Measurements from ENCODE around the gene PRKAG2.
"Not testable (repeated sequence)": the region's sequence is repeated elsewhere in the genome, so short reads cannot be mapped to it uniquely, and the experiment has no call there.

The PRKAG2 gene

GRCh38 chr7:151782598-151783448 lies 94.1 kb downstream of the PRKAG2 start:
- TF ChIP-seq CTCF (IDR thresholded peaks at IDR 0.05; ENCODE audit: control extremely low read depth, extremely low read depth, low read depth, missing control alignments): peak; percentile 79
- peak; percentile 87 for DNase-seq (ENCODE audit: extremely low spot score)
- ChIA-PET CTCF (interaction anchor here (0.6 to 6.4 kb wide), 28 partner anchors 7 to 1040 kb away, joined by 3 to 74 read pairs (median 4); no protein-coding TSS in a partner anchor), POLR2A (no interaction called here)

- CTCF ChIA-PET: interaction anchor here (0.6 to 6.4 kb wide), 23 partner anchors 9 to 1040 kb away, joined by 3 to 74 read pairs (median 4); no protein-coding TSS in a partner anchor
- POLR2A ChIA-PET: not testable (repeated sequence)
These were observed 94.7 kb downstream of the PRKAG2 start for GRCh38 chr7:151782256-151782597.

GRCh38 chr7:151781161-151781845 lies 95.6 kb downstream of the PRKAG2 start:
- ChIA-PET CTCF (interaction anchor here (1.0 to 6.4 kb wide), 10 partner anchors 9 to 925 kb away, joined by 3 to 74 read pairs (median 9); no protein-coding TSS in a partner anchor), POLR2A (no interaction called here)
- no peak for DNase-seq (ENCODE audit: extremely low spot score)
- no peak for TF ChIP-seq CTCF (IDR thresholded peaks at IDR 0.05; ENCODE audit: control extremely low read depth, extremely low read depth, low read depth, missing control alignments)

More at GRCh38 chr7:151782256-151782597, 94.7 kb downstream of the PRKAG2 start:
- DNase-seq (ENCODE audit: extremely low spot score): not testable (repeated sequence)

- no peak for DNase-seq (ENCODE audit: extremely low spot score)
- CTCF ChIA-PET: interaction anchor here (1.3 to 6.4 kb wide), 3 partner anchors 10 to 18 kb away, joined by 4 to 74 read pairs (median 6); no protein-coding TSS in a partner anchor
- POLR2A ChIA-PET: no interaction called here
- TF ChIP-seq CTCF (IDR thresholded peaks at IDR 0.05; ENCODE audit: control extremely low read depth, extremely low read depth, low read depth, missing control alignments): no peak
These were observed 96.3 kb downstream of the PRKAG2 start for GRCh38 chr7:151780631-151781030.

- no peak for DNase-seq (ENCODE audit: extremely low spot score)
- TF ChIP-seq CTCF (IDR thresholded peaks at IDR 0.05; ENCODE audit: control extremely low read depth, extremely low read depth, low read depth, missing control alignments): no peak
These were observed 97.2 kb downstream of the PRKAG2 start for GRCh38 chr7:151779678-151780077.

GRCh38 chr7:151779255-151779654 lies 97.7 kb downstream of the PRKAG2 start:
- ChIA-PET POLR2A (no interaction called here), CTCF (interaction anchor here (0.9 to 1.5 kb wide), 2 partner anchors 19 to 35 kb away, joined by 3 to 5 read pairs; no protein-coding TSS in a partner anchor)
- DNase-seq (ENCODE audit: extremely low spot score): no peak
- TF ChIP-seq CTCF (IDR thresholded peaks at IDR 0.05; ENCODE audit: control extremely low read depth, extremely low read depth, low read depth, missing control alignments): no peak

More at GRCh38 chr7:151779678-151780077, 97.2 kb downstream of the PRKAG2 start:
- POLR2A ChIA-PET: no interaction called here
- CTCF ChIA-PET: interaction anchor here (1.5 kb wide), 1 partner anchor 20 kb away, joined by 5 read pairs; no protein-coding TSS in a partner anchor
